Prostate gland (tissue), 2 donors: ENCODE data around the gene CCDC93. TPM values are rescaled to one million over a fixed set of nuclear protein-coding genes. Genes with fewer than 3 reads are reported as not detected.

ENCODE experiments used
- DNase-seq: peaks from one replicate; pipeline ENCODE4 v3.0.0-alpha.2; 2019; ENCODE audit warnings: low spot score
- H3K27ac ChIP-seq, 2 donors: fragments of 200-600 bp; sonication (generic); 2 replicates each; pipeline ENCODE4 v1.5.1; 2017 to 2019
- H3K27me3 ChIP-seq: fragments of 200-600 bp; sonication (generic); replicated peaks from 2 replicates; pipeline ENCODE4 v1.5.1; 2019; ENCODE audit not compliant: insufficient read depth
- H3K36me3 ChIP-seq, 2 donors: fragments of 200-600 bp; sonication (generic); 1 replicate in 1 of 2; 2 replicates in 1 of 2; pipeline versions ENCODE4 v1.5.1 to v1.8.1; 2017 to 2019
- H3K4me1 ChIP-seq: fragments of 200-600 bp; sonication (generic); replicated peaks from 2 replicates; pipeline ENCODE4 v1.5.1; 2019
- H3K4me3 ChIP-seq, 2 donors: fragments of 200-600 bp; sonication (generic); 2 replicates each; pipeline ENCODE4 v1.5.1; 2017 to 2019
- H3K9me3 ChIP-seq: fragments of 200-600 bp; sonication (generic); 2 replicates; pipeline ENCODE4 v1.5.1; 2017
- POLR2A ChIP-seq: fragments of 450-650 bp; IDR thresholded peaks from one replicate; pipeline ENCODE4 v1.6.1; 2016; ENCODE audit warnings: antibody characterized with exemption, mild to moderate bottlenecking
- POLR2AphosphoS5 ChIP-seq: sonication (generic); formaldehyde crosslinking; IDR thresholded peaks from one replicate; pipeline ENCODE4 v1.6.1; 2017; ENCODE audit warnings: antibody characterized with exemption
- WGBS: methylation state at CpG from one replicate; pipeline ENCODE4 v1.1.5; 2018; 5-methylcytosine and 5-hydroxymethylcytosine counted together
- intact Hi-C: fragments of 100-400 bp; cut with DNase I; formaldehyde crosslinking; loops from one replicate; pipeline ENCODE4 v1.14.2; 2022
- total RNA-seq, 2 donors: library from RNA; depleted of rRNA; stranded (reverse); fragments of >200 nt; gene quantifications; one replicate each; pipeline ENCODE4 v1.1.0, GENCODE V29; 2016
- TF ChIP-seq, protein P1 (sequence below), 4 experiments: fragments of 200-600 bp in 2 of 4; fragments of 450-650 bp in 2 of 4; sonication (generic) in 2 of 4; IDR thresholded peaks; 1 replicate in 3 of 4; 2 replicates in 1 of 4; pipeline ENCODE4 v1.5.1; 2016 to 2019; ENCODE audit warnings: antibody characterized with exemption in 4 of 4, mild to moderate bottlenecking in 2 of 4, moderate library complexity in 2 of 4

CCDC93 gene
- total RNA-seq, 2 donors from 2014 or later = 9.6 to 39.8 TPM

DNA sequence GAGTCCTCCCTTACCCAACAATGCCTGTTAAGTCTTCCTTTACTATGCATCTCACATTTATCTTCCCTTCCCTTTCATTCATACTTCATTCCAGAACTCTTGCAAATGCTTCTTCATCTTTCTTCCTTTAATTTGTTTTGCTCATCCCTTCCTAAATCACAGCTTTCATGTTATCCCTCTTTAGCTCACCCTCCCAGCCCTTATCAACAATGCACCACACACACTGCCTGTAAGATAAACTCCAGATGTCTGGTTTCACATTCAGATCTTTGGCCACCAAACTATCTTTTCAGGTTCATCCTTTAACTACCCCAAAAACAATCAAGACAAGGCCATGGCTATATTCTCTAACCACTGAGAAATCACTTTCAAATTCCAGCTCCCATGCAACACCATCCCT lies 3.4 kb downstream of the CCDC93 start:
- intact Hi-C loops = no loop called here
- H3K27me3 ChIP-seq = no peaks in the 10 kb centered on the region
- no peaks in the 10 kb centered on the region for H3K36me3 ChIP-seq
- H3K4me3 ChIP-seq = no peak overlapping the region
- no peaks in the 10 kb centered on the region for H3K9me3 ChIP-seq
- no peak for TF ChIP-seq POLR2A
- TF ChIP-seq, protein P1, sequence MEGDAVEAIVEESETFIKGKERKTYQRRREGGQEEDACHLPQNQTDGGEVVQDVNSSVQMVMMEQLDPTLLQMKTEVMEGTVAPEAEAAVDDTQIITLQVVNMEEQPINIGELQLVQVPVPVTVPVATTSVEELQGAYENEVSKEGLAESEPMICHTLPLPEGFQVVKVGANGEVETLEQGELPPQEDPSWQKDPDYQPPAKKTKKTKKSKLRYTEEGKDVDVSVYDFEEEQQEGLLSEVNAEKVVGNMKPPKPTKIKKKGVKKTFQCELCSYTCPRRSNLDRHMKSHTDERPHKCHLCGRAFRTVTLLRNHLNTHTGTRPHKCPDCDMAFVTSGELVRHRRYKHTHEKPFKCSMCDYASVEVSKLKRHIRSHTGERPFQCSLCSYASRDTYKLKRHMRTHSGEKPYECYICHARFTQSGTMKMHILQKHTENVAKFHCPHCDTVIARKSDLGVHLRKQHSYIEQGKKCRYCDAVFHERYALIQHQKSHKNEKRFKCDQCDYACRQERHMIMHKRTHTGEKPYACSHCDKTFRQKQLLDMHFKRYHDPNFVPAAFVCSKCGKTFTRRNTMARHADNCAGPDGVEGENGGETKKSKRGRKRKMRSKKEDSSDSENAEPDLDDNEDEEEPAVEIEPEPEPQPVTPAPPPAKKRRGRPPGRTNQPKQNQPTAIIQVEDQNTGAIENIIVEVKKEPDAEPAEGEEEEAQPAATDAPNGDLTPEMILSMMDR (IDR thresholded peaks at IDR 0.05) = no peak
- TF ChIP-seq POLR2AphosphoS5 = no peak
- no peak overlapping the region for H3K27ac ChIP-seq
- DNase-seq = no peak
- peaks cover 3% of the 10 kb centered on the region for H3K4me1 ChIP-seq

DNA sequence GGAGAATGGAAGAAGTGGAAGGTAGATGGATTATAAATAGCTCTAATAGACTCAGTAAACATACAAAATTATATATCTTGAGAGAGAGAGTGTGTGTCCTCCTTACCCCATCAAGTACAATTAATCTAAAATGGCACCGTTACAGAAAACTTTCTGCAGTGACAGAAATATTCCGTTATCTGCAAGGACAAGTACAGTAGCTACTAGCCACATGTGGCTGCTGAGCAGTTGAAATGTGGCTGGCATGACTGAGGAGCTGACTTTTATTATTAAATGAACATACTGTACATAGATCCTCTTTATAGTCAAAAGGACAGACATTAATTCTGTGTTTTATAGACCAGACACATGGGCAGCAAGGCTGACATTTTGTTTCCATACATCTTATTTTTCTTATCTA lies 7.0 kb downstream of the CCDC93 start:
- WGBS = 94% methylated on average over 2 of the region's 2 CpGs
- intact Hi-C loops = no loop called here

DNA sequence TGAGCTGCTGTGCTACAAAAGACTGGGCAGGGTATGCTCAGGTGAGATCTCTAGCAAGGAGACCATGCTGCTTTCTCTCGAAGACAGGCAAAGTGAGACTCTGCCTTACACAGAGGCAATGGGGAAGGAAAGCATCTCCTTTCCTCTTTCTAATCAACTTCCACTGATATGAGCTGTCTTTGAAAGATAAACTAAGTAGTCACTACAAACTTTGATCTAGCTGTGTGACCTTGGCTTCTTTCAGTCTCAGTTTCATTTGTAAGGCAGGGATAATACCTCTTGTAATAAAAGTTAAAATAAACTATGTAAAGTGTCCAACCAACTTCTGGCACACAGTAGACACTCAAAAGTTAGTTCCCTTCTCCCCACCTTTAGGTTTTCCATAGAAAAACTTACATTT lies 7.5 kb downstream of the CCDC93 start:
- no peak overlapping the region for H3K27ac ChIP-seq
- H3K27me3 ChIP-seq = no peaks in the 10 kb centered on the region
- H3K9me3 ChIP-seq = no peaks in the 10 kb centered on the region
- DNase-seq = no peak
- H3K4me3 ChIP-seq = no peak overlapping the region
- intact Hi-C loops = no loop called here
- WGBS = 88% methylated on average over 1 of the region's 1 CpG
- H3K4me1 ChIP-seq = no peaks in the 10 kb centered on the region
- H3K36me3 ChIP-seq = no peaks in the 10 kb centered on the region
- no peak for TF ChIP-seq POLR2AphosphoS5
- TF ChIP-seq, protein P1 (IDR thresholded peaks at IDR 0.05) = no peak
- no peak for TF ChIP-seq POLR2A

More for the DNA sequence above, 7.0 kb downstream of the CCDC93 start:
- no peak overlapping the region for H3K27ac ChIP-seq
- no peak for DNase-seq
- TF ChIP-seq POLR2AphosphoS5 = no peak
- no peak for TF ChIP-seq POLR2A
- TF ChIP-seq, protein P1 (IDR thresholded peaks at IDR 0.05) = no peak
- H3K27me3 ChIP-seq = no peaks in the 10 kb centered on the region
- H3K4me1 ChIP-seq = peaks cover under 1% of the 10 kb centered on the region
- H3K36me3 ChIP-seq = no peaks in the 10 kb centered on the region
- H3K9me3 ChIP-seq = no peaks in the 10 kb centered on the region
- H3K4me3 ChIP-seq = no peak overlapping the region

DNA sequence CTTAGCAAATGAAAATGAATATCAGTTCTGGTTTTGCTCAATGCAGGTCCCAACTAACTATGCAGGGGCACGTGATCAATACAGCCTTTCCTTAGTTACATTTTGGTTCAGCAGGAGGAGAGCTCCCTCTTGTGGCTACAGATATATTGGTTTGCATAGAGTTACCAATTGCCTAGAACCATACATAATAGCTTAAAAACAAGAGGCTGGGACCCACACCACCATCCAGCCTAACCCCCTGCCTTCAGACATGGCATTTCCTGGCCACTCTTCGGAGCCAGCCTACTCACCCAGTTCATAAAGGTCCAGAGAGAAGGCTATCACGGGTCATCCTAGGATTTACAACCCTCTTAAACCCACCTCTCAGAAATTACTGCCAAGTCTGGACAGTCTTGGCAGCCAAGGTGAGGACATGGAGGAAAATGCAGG lies 10.5 kb downstream of the CCDC93 start:
- Histone ChIP-seq H3K27ac (no peak overlapping the region), H3K4me1 (no peaks in the 10 kb centered on the region), H3K9me3 (no peaks in the 10 kb centered on the region), H3K4me3 (no peak overlapping the region), H3K27me3 (no peaks in the 10 kb centered on the region), H3K36me3 (no peaks in the 10 kb centered on the region)
- WGBS = 13% methylated on average over 3 of the region's 3 CpGs
- TF ChIP-seq POLR2A (no peak), POLR2AphosphoS5 (peak; percentile 74)
- TF ChIP-seq, protein P1 (IDR thresholded peaks at IDR 0.05) = peak; percentile 56 to 85 (median 78)
- DNase-seq = peak; percentile 74
- intact Hi-C loops = loop anchor here (2.0 to 5.0 kb wide), 2 partner anchors 167 to 191 kb away; partner anchors contain the start of gene DDX18

GRCh38 chr2:118000041-118000440 lies 13.8 kb downstream of the CCDC93 start:
- no peak for TF ChIP-seq POLR2A
- no peak for TF ChIP-seq POLR2AphosphoS5
- TF ChIP-seq, protein P1 (IDR thresholded peaks at IDR 0.05) = no peak
- intact Hi-C loops = loop anchor here (5.0 kb wide), 1 partner anchor 188 kb away; the partner anchor contains the start of gene DDX18
- Histone ChIP-seq H3K4me1 (no peaks in the 10 kb centered on the region), H3K9me3 (no peaks in the 10 kb centered on the region), H3K27ac (no peak overlapping the region), H3K4me3 (no peak overlapping the region), H3K36me3 (no peaks in the 10 kb centered on the region), H3K27me3 (no peaks in the 10 kb centered on the region)
- 78% methylated on average over 4 of the region's 4 CpGs for WGBS
- DNase-seq = no peak
